A673 (cell line): Measurements from ENCODE around the gene SPSB1. TPM values are rescaled to one million over a fixed set of nuclear protein-coding genes. Genes with fewer than 3 reads are reported as not detected.

Experiments
- BruUV-seq: library from RNA; stranded (reverse); fragments of 400-500 nt; replicated peaks from 2 replicates; lab custom pipeline; 2021; lab: Mats Ljungman, UMichigan
- CTCF ChIA-PET: fragments of 300-600 bp; sonication (Branson Sonifier 250); formaldehyde crosslinking; loops from one replicate; lab custom pipeline; 2022; ENCODE audit warnings: antibody characterized with exemption; lab: Charles Lee
- POLR2A ChIA-PET: fragments of 300-600 bp; sonication (Branson Sonifier 250); formaldehyde crosslinking; loops from one replicate; lab custom pipeline; 2022; ENCODE audit warnings: antibody characterized with exemption; ENCODE audit not compliant: low non-redundant PET; lab: Charles Lee
- DNase-seq: peaks from one replicate; pipeline ENCODE4 v3.0.0-alpha.2; 2015; ENCODE audit warnings: low spot score
- H3K27ac ChIP-seq: fragments of 200-600 bp; sonication (generic); 2 replicates; pipeline ENCODE4 v1.5.1; 2016; ENCODE audit warnings: mixed run types, low read depth, mild to moderate bottlenecking, mixed read lengths, antibody characterized with exemption, low read length; ENCODE audit not compliant: poor library complexity, severe bottlenecking
- H3K27me3 ChIP-seq: fragments of 200-600 bp; sonication (generic); replicated peaks from 2 replicates; pipeline ENCODE4 v1.6.1; 2017; ENCODE audit warnings: mixed run types, low read depth, mild to moderate bottlenecking, mixed read lengths, antibody characterized with exemption, low read length; ENCODE audit not compliant: insufficient read depth, poor library complexity
- H3K36me3 ChIP-seq: fragments of 200-600 bp; sonication (generic); 2 replicates; pipeline ENCODE4 v1.6.1; 2016; ENCODE audit warnings: mixed run types, mild to moderate bottlenecking, mixed read lengths, antibody characterized with exemption, low read length; ENCODE audit not compliant: insufficient read depth, poor library complexity, severe bottlenecking
- H3K4me1 ChIP-seq: fragments of 200-600 bp; sonication (generic); 2 replicates; pipeline ENCODE4 v1.6.1; 2017; ENCODE audit warnings: mixed run types, mild to moderate bottlenecking, mixed read lengths, antibody characterized with exemption, low read length; ENCODE audit not compliant: insufficient read depth, poor library complexity, severe bottlenecking
- H3K4me3 ChIP-seq: fragments of 200-600 bp; sonication (generic); 2 replicates; pipeline ENCODE4 v1.5.1; 2016; ENCODE audit warnings: low read depth, mixed run types, mild to moderate bottlenecking, mixed read lengths, low read length; ENCODE audit not compliant: poor library complexity, severe bottlenecking
- H3K9me3 ChIP-seq: fragments of 200-600 bp; sonication (generic); 2 replicates; pipeline ENCODE4 v1.6.1; 2016; ENCODE audit warnings: mixed run types, low read depth, mild to moderate bottlenecking, mixed read lengths, antibody characterized with exemption, low read length; ENCODE audit not compliant: poor library complexity, severe bottlenecking
- EZH2 ChIP-seq: fragments of 200-600 bp; sonication (generic); IDR thresholded peaks from 2 replicates; pipeline ENCODE4 v1.6.1; 2017; ENCODE audit warnings: borderline replicate concordance, low read depth, mild to moderate bottlenecking, mixed read lengths, antibody characterized with exemption, low read length; ENCODE audit not compliant: poor library complexity, severe bottlenecking
- intact Hi-C: fragments of 100-400 bp; cut with micrococcal nuclease; formaldehyde crosslinking; loops from one replicate; pipeline ENCODE4 v1.10.0; 2022; ENCODE audit not compliant: unreplicated experiment
- total RNA-seq: library from RNA; stranded (reverse); gene quantifications from 2 replicates; pipeline ENCODE4 v1.2.3, GENCODE V29; 2021
- TF ChIP-seq, protein P1 (sequence below): fragments of 300-800, 200-600 bp; sonication (generic); conservative IDR thresholded peaks from 2 replicates; pipeline ENCODE4 v1.5.1; 2017; ENCODE audit warnings: low read depth, mild to moderate bottlenecking, antibody characterized with exemption, low read length, moderate library complexity, mixed read lengths

Gene SPSB1
- total RNA-seq, 1 experiment from 2014 or later = 11.8 TPM

DNA sequence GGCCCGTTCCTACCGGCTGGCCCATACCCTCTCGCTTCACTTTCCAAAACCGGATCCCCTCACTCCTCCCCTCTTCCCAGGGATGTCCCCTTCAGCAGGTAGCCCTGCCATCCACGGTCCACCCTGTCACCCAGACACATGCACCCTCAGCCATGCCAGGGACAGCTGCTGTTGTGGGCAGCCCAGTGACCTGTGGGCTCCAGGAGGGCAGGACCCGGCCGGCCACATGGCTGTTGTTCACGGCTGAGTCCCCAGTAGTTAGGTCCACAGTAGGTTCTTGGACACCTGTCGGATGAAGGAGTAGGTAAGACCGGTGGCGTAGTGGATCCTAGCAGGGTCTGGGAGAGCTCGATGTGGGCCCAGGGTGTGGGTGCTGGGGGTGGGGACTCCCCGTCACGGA, 12.5 kb downstream of the SPSB1 start:
- POLR2A ChIA-PET = no interaction called here
- Histone ChIP-seq H3K27me3 (no peaks in the 10 kb centered on the region), H3K36me3 (no peaks in the 10 kb centered on the region), H3K4me1 (peaks cover 10% of the 10 kb centered on the region), H3K27ac (no peak overlapping the region), H3K4me3 (no peak overlapping the region), H3K9me3 (no peaks in the 10 kb centered on the region)
- intact Hi-C loops = no loop called here
- no peak for DNase-seq
- CTCF ChIA-PET = no interaction called here
- TF ChIP-seq, protein P1, sequence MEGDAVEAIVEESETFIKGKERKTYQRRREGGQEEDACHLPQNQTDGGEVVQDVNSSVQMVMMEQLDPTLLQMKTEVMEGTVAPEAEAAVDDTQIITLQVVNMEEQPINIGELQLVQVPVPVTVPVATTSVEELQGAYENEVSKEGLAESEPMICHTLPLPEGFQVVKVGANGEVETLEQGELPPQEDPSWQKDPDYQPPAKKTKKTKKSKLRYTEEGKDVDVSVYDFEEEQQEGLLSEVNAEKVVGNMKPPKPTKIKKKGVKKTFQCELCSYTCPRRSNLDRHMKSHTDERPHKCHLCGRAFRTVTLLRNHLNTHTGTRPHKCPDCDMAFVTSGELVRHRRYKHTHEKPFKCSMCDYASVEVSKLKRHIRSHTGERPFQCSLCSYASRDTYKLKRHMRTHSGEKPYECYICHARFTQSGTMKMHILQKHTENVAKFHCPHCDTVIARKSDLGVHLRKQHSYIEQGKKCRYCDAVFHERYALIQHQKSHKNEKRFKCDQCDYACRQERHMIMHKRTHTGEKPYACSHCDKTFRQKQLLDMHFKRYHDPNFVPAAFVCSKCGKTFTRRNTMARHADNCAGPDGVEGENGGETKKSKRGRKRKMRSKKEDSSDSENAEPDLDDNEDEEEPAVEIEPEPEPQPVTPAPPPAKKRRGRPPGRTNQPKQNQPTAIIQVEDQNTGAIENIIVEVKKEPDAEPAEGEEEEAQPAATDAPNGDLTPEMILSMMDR = no peak
- no peak for TF ChIP-seq EZH2
- no TSS peak for BruUV-seq

DNA sequence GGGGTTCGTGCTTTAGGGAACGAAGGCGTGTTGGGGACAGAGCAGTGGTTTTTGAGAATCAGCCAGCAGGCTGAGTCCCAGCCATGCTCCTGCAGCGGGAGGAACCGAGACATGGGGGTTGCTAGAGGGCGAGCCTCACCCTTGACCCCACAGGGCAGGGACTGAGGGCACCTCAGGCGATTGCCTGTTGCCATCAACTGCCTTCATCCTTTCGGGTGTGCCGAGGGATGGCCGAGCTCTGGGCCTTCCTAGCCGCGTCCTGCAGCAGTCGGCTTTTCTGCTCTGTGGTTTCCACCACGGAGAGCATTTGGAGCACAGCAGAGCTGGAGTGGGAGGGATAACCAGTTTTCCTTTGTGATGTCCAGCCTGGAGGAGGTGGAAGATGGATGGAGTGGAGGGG, 13.3 kb downstream of the SPSB1 start:
- no peak for DNase-seq
- Histone ChIP-seq H3K27me3 (no peaks in the 10 kb centered on the region), H3K9me3 (no peaks in the 10 kb centered on the region), H3K36me3 (no peaks in the 10 kb centered on the region), H3K4me3 (no peak overlapping the region), H3K27ac (no peak overlapping the region), H3K4me1 (peaks cover 10% of the 10 kb centered on the region)
- BruUV-seq = no TSS peak
- intact Hi-C loops = no loop called here
- POLR2A ChIA-PET = no interaction called here
- CTCF ChIA-PET = no interaction called here
- TF ChIP-seq EZH2 = no peak
- TF ChIP-seq, protein P1 = no peak

DNA sequence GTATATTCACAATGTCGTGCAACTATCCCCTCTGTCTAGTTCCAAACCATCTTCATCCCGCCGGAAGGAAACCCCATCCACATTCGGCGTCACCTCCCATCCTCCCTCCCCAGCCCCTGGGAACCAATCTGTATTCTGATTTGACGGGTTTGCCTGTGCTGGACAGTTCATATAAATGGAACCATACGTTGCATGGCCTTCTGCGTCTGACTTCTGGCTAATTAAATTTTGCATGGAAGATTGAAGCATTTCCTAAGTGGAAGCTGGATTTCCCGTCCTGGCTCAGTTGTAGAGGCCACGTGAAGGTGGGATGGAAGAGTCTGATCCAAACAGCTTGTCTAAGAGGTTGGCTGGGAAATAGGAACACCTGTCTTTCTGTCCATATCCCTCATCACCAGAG, 14.6 kb downstream of the SPSB1 start:
- ChIA-PET POLR2A (no interaction called here), CTCF (no interaction called here)
- BruUV-seq = no TSS peak
- no peak for DNase-seq
- intact Hi-C loops = no loop called here
- no peak for TF ChIP-seq EZH2
- TF ChIP-seq, protein P1 = no peak
- H3K9me3 ChIP-seq = no peaks in the 10 kb centered on the region
- H3K27ac ChIP-seq = no peak overlapping the region
- peaks cover 10% of the 10 kb centered on the region for H3K4me1 ChIP-seq
- H3K27me3 ChIP-seq = no peaks in the 10 kb centered on the region
- H3K4me3 ChIP-seq = no peak overlapping the region
- H3K36me3 ChIP-seq = no peaks in the 10 kb centered on the region
